WTC11 (cell line): ENCODE results near the gene OTUB1. TPM values are rescaled to one million over a fixed set of nuclear protein-coding genes. Genes with fewer than 3 reads are reported as not detected.

Experiments
- ATAC-seq: fragments of 200-7000 bp; cut with Tn5 transposase; 2 replicates; pipeline ENCODE4 v1.10.0; 2021; ENCODE audit warnings: mild to moderate bottlenecking, moderate library complexity
- CTCF ChIA-PET: fragments of 300-600 bp; sonication (Branson Sonifier 250); formaldehyde crosslinking; loops from one replicate; lab custom pipeline; 2021; ENCODE audit warnings: antibody characterized with exemption; lab: Charles Lee
- POLR2A ChIA-PET: fragments of 350-600 bp; sonication (Branson Sonifier 250); formaldehyde crosslinking; loops from one replicate; lab custom pipeline; 2021; ENCODE audit warnings: antibody characterized with exemption; lab: Charles Lee
- DNase-seq: peaks from one replicate; pipeline ENCODE4 v3.0.0; 2021; ENCODE audit warnings: low spot score
- H3K27ac Mint-ChIP-seq: 2 replicates; pipeline ENCODE4 v1.8.0; 2021; ENCODE audit warnings: mixed read lengths
- H3K27me3 Mint-ChIP-seq: 2 replicates; pipeline ENCODE4 v1.8.0; 2021; ENCODE audit warnings: low read depth, mild to moderate bottlenecking, moderate library complexity, mixed read lengths
- H3K36me3 Mint-ChIP-seq: 2 replicates; pipeline ENCODE4 v1.8.0; 2021; ENCODE audit warnings: mixed read lengths
- H3K4me1 Mint-ChIP-seq: 2 replicates; pipeline ENCODE4 v1.8.0; 2022; ENCODE audit warnings: mixed read lengths
- H3K4me3 Mint-ChIP-seq: 2 replicates; pipeline ENCODE4 v1.8.0; 2021; ENCODE audit warnings: mild to moderate bottlenecking, moderate library complexity, mixed read lengths
- H3K9me3 Mint-ChIP-seq: 2 replicates; pipeline ENCODE4 v1.8.0; 2021; ENCODE audit warnings: mixed read lengths
- ATF1 ChIP-seq: sonication (generic); formaldehyde crosslinking; IDR thresholded peaks from 2 replicates; pipeline ENCODE4 v1.8.1; 2023; ENCODE audit warnings: mild to moderate bottlenecking, moderate library complexity, missing genetic modification reagents
- MXD4 ChIP-seq: fragments of 250-450 bp; sonication (Bioruptor Pico); IDR thresholded peaks from 2 replicates; pipeline ENCODE4 v1.8.0; 2021; ENCODE audit warnings: mild to moderate bottlenecking, moderate library complexity, borderline replicate concordance
- NFATC4 ChIP-seq: fragments of 250-450 bp; sonication (Bioruptor Pico); IDR thresholded peaks from 2 replicates; pipeline ENCODE4 v1.9.0; 2021; ENCODE audit warnings: mild to moderate bottlenecking
- NFE2L1 ChIP-seq: sonication (generic); formaldehyde crosslinking; IDR thresholded peaks from 2 replicates; pipeline ENCODE4 v1.8.1; 2023; ENCODE audit warnings: missing genetic modification reagents
- PRRX2 ChIP-seq: fragments of 250-450 bp; sonication (Bioruptor Pico); IDR thresholded peaks from 2 replicates; pipeline ENCODE4 v1.8.0; 2021; ENCODE audit warnings: mild to moderate bottlenecking
- RELA ChIP-seq: sonication (generic); formaldehyde crosslinking; IDR thresholded peaks from 2 replicates; pipeline ENCODE4 v1.8.1; 2022; ENCODE audit warnings: missing genetic modification reagents, mild to moderate bottlenecking, borderline replicate concordance
- RORB ChIP-seq: fragments of 250-450 bp; sonication (Bioruptor Pico); IDR thresholded peaks from 2 replicates; pipeline ENCODE4 v1.9.0; 2021; ENCODE audit warnings: mild to moderate bottlenecking
- ZBTB21 ChIP-seq: sonication (generic); formaldehyde crosslinking; IDR thresholded peaks from 2 replicates; pipeline ENCODE4 v1.8.1; 2023; ENCODE audit warnings: mild to moderate bottlenecking, missing genetic modification reagents, borderline replicate concordance
- ZNF138 ChIP-seq: sonication (generic); formaldehyde crosslinking; conservative IDR thresholded peaks from 2 replicates; pipeline ENCODE4 v1.8.1; 2022; ENCODE audit warnings: mild to moderate bottlenecking, moderate library complexity, missing genetic modification reagents
- ZNF232 ChIP-seq: sonication (generic); formaldehyde crosslinking; IDR thresholded peaks from 2 replicates; pipeline ENCODE4 v1.8.0; 2022; ENCODE audit warnings: mild to moderate bottlenecking, missing genetic modification reagents
- ZNF396 ChIP-seq: fragments of 250-450 bp; sonication (Bioruptor Pico); IDR thresholded peaks from 2 replicates; pipeline ENCODE4 v1.8.0; 2021; ENCODE audit warnings: mild to moderate bottlenecking, moderate library complexity, borderline replicate concordance
- total RNA-seq: library from RNA; stranded (reverse); gene quantifications from 3 replicates; pipeline ENCODE4 v1.2.3, GENCODE V29; 2021
- TF ChIP-seq, protein P1 (sequence below): sonication (generic); formaldehyde crosslinking; IDR thresholded peaks from 2 replicates; pipeline ENCODE4 v1.8.0; 2022; ENCODE audit warnings: mild to moderate bottlenecking, missing genetic modification reagents
- TF ChIP-seq, protein P2 (sequence below): sonication (generic); formaldehyde crosslinking; IDR thresholded peaks from 2 replicates; pipeline ENCODE4 v1.8.1; 2023; ENCODE audit warnings: mild to moderate bottlenecking, missing genetic modification reagents
- TF ChIP-seq, protein P3 (sequence below): sonication (generic); formaldehyde crosslinking; IDR thresholded peaks from 2 replicates; pipeline ENCODE4 v1.8.1; 2023; ENCODE audit warnings: mild to moderate bottlenecking, missing genetic modification reagents, moderate library complexity
- TF ChIP-seq, protein P4 (sequence below): fragments of 250-450 bp; sonication (Bioruptor Pico); IDR thresholded peaks from 2 replicates; pipeline ENCODE4 v2.1.2; 2022; ENCODE audit warnings: mild to moderate bottlenecking, moderate library complexity
- TF ChIP-seq, protein P5 (sequence below): sonication (generic); formaldehyde crosslinking; IDR thresholded peaks from 2 replicates; pipeline ENCODE4 v1.8.1; 2022; ENCODE audit warnings: low read depth, missing genetic modification reagents, borderline replicate concordance
- TF ChIP-seq, protein P6 (sequence below): sonication (generic); formaldehyde crosslinking; IDR thresholded peaks from 2 replicates; pipeline ENCODE4 v1.8.0; 2023; ENCODE audit warnings: missing genetic modification reagents, mild to moderate bottlenecking, borderline replicate concordance
- TF ChIP-seq, protein P7 (sequence below): sonication (generic); formaldehyde crosslinking; IDR thresholded peaks from 2 replicates; pipeline ENCODE4 v1.8.1; 2022; ENCODE audit warnings: mild to moderate bottlenecking, missing genetic modification reagents, moderate library complexity, borderline replicate concordance
- TF ChIP-seq, protein P8 (sequence below): sonication (generic); formaldehyde crosslinking; IDR thresholded peaks from 2 replicates; pipeline ENCODE4 v1.8.1; 2023; ENCODE audit warnings: mild to moderate bottlenecking, moderate library complexity, missing genetic modification reagents

The OTUB1 gene
- total RNA-seq, 1 experiment from 2014 or later: 112 TPM

DNA sequence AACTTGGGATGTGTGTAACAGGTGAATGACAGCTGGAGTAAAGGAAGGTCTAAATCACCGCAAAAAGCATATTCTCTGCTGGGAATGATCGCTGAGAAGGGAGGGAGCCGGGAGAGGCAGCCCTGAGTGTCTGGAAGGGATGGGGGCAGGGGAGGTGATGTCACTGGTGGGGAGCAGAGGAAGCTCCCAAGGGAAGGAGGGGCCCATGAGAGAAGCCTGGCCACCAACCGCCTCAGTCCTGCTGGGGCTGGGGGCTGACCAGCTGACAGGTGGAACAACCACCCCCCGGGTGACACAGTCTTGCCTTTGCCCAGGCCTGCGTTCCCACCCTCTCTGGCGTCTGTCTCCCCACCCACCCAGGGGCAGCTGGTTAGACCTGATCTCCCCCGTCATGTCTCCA is 43.5 kb downstream of the OTUB1 start:
- ChIA-PET POLR2A (no interaction called here), CTCF (interaction anchor here (0.6 to 3.4 kb wide), 8 partner anchors 10 to 1104 kb away, joined by 3 to 37 read pairs (median 6); no protein-coding TSS in a partner anchor)
- Mint-ChIP-seq H3K4me1 (peaks cover 50% of the 10 kb centered on the region), H3K9me3 (no peaks in the 10 kb centered on the region), H3K27me3 (peaks cover 78% of the 10 kb centered on the region), H3K27ac (no peak overlapping the region), H3K4me3 (no peak overlapping the region), H3K36me3 (no peaks in the 10 kb centered on the region)
- DNase-seq (no peak), ATAC-seq (no peak)
- TF ChIP-seq, protein P1, sequence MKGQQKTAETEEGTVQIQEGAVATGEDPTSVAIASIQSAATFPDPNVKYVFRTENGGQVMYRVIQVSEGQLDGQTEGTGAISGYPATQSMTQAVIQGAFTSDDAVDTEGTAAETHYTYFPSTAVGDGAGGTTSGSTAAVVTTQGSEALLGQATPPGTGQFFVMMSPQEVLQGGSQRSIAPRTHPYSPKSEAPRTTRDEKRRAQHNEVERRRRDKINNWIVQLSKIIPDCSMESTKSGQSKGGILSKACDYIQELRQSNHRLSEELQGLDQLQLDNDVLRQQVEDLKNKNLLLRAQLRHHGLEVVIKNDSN (CRISPR knock-in tag): no peak
- TF ChIP-seq PRRX2: no peak
- TF ChIP-seq NFATC4 (CRISPR knock-in tag): no peak
- no peak for TF ChIP-seq ZNF396 (CRISPR knock-in tag)
- TF ChIP-seq RELA: no peak
- TF ChIP-seq ATF1 (CRISPR knock-in tag): no peak
- TF ChIP-seq, protein P2, sequence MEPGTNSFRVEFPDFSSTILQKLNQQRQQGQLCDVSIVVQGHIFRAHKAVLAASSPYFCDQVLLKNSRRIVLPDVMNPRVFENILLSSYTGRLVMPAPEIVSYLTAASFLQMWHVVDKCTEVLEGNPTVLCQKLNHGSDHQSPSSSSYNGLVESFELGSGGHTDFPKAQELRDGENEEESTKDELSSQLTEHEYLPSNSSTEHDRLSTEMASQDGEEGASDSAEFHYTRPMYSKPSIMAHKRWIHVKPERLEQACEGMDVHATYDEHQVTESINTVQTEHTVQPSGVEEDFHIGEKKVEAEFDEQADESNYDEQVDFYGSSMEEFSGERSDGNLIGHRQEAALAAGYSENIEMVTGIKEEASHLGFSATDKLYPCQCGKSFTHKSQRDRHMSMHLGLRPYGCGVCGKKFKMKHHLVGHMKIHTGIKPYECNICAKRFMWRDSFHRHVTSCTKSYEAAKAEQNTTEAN (CRISPR knock-in tag): no peak
- TF ChIP-seq, protein P3, sequence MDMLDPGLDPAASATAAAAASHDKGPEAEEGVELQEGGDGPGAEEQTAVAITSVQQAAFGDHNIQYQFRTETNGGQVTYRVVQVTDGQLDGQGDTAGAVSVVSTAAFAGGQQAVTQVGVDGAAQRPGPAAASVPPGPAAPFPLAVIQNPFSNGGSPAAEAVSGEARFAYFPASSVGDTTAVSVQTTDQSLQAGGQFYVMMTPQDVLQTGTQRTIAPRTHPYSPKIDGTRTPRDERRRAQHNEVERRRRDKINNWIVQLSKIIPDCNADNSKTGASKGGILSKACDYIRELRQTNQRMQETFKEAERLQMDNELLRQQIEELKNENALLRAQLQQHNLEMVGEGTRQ (CRISPR knock-in tag): no peak
- no peak for TF ChIP-seq ZBTB21
- TF ChIP-seq, protein P4, sequence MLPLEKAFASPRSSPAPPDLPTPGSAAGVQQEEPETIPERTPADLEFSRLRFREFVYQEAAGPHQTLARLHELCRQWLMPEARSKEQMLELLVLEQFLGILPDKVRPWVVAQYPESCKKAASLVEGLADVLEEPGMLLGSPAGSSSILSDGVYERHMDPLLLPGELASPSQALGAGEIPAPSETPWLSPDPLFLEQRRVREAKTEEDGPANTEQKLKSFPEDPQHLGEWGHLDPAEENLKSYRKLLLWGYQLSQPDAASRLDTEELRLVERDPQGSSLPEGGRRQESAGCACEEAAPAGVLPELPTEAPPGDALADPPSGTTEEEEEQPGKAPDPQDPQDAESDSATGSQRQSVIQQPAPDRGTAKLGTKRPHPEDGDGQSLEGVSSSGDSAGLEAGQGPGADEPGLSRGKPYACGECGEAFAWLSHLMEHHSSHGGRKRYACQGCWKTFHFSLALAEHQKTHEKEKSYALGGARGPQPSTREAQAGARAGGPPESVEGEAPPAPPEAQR (CRISPR knock-in tag): no peak
- TF ChIP-seq NFE2L1 (CRISPR knock-in tag): no peak
- TF ChIP-seq, protein P5, sequence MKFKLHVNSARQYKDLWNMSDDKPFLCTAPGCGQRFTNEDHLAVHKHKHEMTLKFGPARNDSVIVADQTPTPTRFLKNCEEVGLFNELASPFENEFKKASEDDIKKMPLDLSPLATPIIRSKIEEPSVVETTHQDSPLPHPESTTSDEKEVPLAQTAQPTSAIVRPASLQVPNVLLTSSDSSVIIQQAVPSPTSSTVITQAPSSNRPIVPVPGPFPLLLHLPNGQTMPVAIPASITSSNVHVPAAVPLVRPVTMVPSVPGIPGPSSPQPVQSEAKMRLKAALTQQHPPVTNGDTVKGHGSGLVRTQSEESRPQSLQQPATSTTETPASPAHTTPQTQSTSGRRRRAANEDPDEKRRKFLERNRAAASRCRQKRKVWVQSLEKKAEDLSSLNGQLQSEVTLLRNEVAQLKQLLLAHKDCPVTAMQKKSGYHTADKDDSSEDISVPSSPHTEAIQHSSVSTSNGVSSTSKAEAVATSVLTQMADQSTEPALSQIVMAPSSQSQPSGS (CRISPR knock-in tag): no peak
- no peak for TF ChIP-seq MXD4 (CRISPR knock-in tag)
- TF ChIP-seq ZNF138 (CRISPR knock-in tag): no peak

DNA sequence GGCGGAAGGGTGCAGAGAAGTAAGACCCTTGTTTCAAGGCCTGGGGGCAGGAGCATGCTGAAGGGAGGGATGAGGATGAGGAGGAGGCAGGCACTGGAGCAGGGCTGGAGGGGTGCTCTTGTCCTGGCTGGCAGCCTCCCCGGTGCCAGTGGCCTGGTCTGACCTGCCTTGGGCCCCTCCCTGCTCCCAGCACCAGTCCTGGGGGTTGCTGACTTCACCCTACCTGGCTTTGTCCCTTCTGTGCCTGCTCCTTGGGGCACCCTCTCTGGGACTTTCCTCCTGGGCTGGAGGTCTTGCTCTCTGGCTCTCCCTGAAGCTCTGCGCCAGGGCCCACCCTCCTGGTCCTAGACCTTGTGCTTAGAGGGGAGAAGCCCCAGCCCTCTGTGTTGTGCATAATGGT is 44.8 kb downstream of the OTUB1 start:
- POLR2A ChIA-PET: interaction anchor here (0.6 kb wide), 1 partner anchor 240 kb away, joined by 5 read pairs; no protein-coding TSS in a partner anchor
- CTCF ChIA-PET: interaction anchor here (1.0 to 3.4 kb wide), 4 partner anchors 10 to 122 kb away, joined by 3 to 37 read pairs (median 10); no protein-coding TSS in a partner anchor
- TF ChIP-seq ZNF232 (CRISPR knock-in tag) (no peak), NFATC4 (CRISPR knock-in tag) (no peak), MXD4 (CRISPR knock-in tag) (no peak), RORB (CRISPR knock-in tag) (no peak)
- TF ChIP-seq, protein P6, sequence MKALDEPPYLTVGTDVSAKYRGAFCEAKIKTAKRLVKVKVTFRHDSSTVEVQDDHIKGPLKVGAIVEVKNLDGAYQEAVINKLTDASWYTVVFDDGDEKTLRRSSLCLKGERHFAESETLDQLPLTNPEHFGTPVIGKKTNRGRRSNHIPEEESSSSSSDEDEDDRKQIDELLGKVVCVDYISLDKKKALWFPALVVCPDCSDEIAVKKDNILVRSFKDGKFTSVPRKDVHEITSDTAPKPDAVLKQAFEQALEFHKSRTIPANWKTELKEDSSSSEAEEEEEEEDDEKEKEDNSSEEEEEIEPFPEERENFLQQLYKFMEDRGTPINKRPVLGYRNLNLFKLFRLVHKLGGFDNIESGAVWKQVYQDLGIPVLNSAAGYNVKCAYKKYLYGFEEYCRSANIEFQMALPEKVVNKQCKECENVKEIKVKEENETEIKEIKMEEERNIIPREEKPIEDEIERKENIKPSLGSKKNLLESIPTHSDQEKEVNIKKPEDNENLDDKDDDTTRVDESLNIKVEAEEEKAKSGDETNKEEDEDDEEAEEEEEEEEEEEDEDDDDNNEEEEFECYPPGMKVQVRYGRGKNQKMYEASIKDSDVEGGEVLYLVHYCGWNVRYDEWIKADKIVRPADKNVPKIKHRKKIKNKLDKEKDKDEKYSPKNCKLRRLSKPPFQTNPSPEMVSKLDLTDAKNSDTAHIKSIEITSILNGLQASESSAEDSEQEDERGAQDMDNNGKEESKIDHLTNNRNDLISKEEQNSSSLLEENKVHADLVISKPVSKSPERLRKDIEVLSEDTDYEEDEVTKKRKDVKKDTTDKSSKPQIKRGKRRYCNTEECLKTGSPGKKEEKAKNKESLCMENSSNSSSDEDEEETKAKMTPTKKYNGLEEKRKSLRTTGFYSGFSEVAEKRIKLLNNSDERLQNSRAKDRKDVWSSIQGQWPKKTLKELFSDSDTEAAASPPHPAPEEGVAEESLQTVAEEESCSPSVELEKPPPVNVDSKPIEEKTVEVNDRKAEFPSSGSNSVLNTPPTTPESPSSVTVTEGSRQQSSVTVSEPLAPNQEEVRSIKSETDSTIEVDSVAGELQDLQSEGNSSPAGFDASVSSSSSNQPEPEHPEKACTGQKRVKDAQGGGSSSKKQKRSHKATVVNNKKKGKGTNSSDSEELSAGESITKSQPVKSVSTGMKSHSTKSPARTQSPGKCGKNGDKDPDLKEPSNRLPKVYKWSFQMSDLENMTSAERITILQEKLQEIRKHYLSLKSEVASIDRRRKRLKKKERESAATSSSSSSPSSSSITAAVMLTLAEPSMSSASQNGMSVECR (CRISPR knock-in tag): no peak
- TF ChIP-seq, protein P7, sequence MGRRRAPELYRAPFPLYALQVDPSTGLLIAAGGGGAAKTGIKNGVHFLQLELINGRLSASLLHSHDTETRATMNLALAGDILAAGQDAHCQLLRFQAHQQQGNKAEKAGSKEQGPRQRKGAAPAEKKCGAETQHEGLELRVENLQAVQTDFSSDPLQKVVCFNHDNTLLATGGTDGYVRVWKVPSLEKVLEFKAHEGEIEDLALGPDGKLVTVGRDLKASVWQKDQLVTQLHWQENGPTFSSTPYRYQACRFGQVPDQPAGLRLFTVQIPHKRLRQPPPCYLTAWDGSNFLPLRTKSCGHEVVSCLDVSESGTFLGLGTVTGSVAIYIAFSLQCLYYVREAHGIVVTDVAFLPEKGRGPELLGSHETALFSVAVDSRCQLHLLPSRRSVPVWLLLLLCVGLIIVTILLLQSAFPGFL (CRISPR knock-in tag): no peak
- TF ChIP-seq, protein P8, sequence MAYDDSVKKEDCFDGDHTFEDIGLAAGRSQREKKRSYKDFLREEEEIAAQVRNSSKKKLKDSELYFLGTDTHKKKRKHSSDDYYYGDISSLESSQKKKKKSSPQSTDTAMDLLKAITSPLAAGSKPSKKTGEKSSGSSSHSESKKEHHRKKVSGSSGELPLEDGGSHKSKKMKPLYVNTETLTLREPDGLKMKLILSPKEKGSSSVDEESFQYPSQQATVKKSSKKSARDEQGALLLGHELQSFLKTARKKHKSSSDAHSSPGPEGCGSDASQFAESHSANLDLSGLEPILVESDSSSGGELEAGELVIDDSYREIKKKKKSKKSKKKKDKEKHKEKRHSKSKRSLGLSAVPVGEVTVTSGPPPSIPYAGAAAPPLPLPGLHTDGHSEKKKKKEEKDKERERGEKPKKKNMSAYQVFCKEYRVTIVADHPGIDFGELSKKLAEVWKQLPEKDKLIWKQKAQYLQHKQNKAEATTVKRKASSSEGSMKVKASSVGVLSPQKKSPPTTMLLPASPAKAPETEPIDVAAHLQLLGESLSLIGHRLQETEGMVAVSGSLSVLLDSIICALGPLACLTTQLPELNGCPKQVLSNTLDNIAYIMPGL (CRISPR knock-in tag): no peak
- no peak for ATAC-seq
- Mint-ChIP-seq H3K4me1 (peaks cover 46% of the 10 kb centered on the region), H3K36me3 (no peaks in the 10 kb centered on the region), H3K27ac (no peak overlapping the region), H3K27me3 (peaks cover 86% of the 10 kb centered on the region), H3K4me3 (no peak overlapping the region), H3K9me3 (no peaks in the 10 kb centered on the region)
- no peak for DNase-seq
